WTC11 (cell line): ENCODE results near the gene FRA10AC1.

ENCODE experiments used
- CREM ChIP-seq: sonication (generic); formaldehyde crosslinking; IDR thresholded peaks from 2 replicates; pipeline ENCODE4 v1.8.1; 2022; ENCODE audit warnings: mild to moderate bottlenecking, missing genetic modification reagents, moderate library complexity
- CTCF ChIP-seq: fragments of 200-600 bp; IDR thresholded peaks from 2 replicates; pipeline ENCODE4 v1.8.0; 2022; ENCODE audit warnings: antibody characterized with exemption
- E2F1 ChIP-seq: sonication (generic); formaldehyde crosslinking; IDR thresholded peaks from 2 replicates; pipeline ENCODE4 v1.8.0; 2022; ENCODE audit warnings: mild to moderate bottlenecking, missing genetic modification reagents
- ELF4 ChIP-seq: sonication (generic); formaldehyde crosslinking; IDR thresholded peaks from 2 replicates; pipeline ENCODE4 v1.8.1; 2022; ENCODE audit warnings: low read depth, mild to moderate bottlenecking, moderate library complexity, missing genetic modification reagents
- FOXK1 ChIP-seq: sonication (generic); formaldehyde crosslinking; IDR thresholded peaks from 2 replicates; pipeline ENCODE4 v1.8.0; 2022; ENCODE audit warnings: mild to moderate bottlenecking, moderate library complexity, missing genetic modification reagents
- MAX ChIP-seq: sonication (generic); formaldehyde crosslinking; IDR thresholded peaks from 2 replicates; pipeline ENCODE4 v1.8.0; 2022; ENCODE audit warnings: mild to moderate bottlenecking, missing genetic modification reagents
- NFE2L1 ChIP-seq: sonication (generic); formaldehyde crosslinking; IDR thresholded peaks from 2 replicates; pipeline ENCODE4 v1.8.1; 2023; ENCODE audit warnings: missing genetic modification reagents
- NFYB ChIP-seq: sonication (generic); formaldehyde crosslinking; conservative IDR thresholded peaks from 2 replicates; pipeline ENCODE4 v1.8.0; 2022; ENCODE audit warnings: low read depth, missing genetic modification reagents
- PRDM15 ChIP-seq: sonication (generic); formaldehyde crosslinking; IDR thresholded peaks from 2 replicates; pipeline ENCODE4 v1.8.0; 2022; ENCODE audit warnings: missing genetic modification reagents
- PREB ChIP-seq: sonication (generic); formaldehyde crosslinking; IDR thresholded peaks from 2 replicates; pipeline ENCODE4 v1.8.1; 2022; ENCODE audit warnings: mild to moderate bottlenecking, missing genetic modification reagents, moderate library complexity, borderline replicate concordance
- TP53 ChIP-seq: sonication (generic); formaldehyde crosslinking; IDR thresholded peaks from 2 replicates; pipeline ENCODE4 v1.8.1; 2023; ENCODE audit warnings: mild to moderate bottlenecking, missing genetic modification reagents
- USF1 ChIP-seq: sonication (generic); formaldehyde crosslinking; IDR thresholded peaks from 2 replicates; pipeline ENCODE4 v1.8.0; 2022; ENCODE audit warnings: mild to moderate bottlenecking, missing genetic modification reagents

GRCh38 chr10:93704451-93704850 is 2.1 kb upstream of the FRA10AC1 start:
- TF ChIP-seq USF1 (CRISPR knock-in tag) (no peak), NFE2L1 (no peak), CTCF (no peak), NFYB (CRISPR knock-in tag) (no peak), FOXK1 (CRISPR knock-in tag) (no peak), ELF4 (CRISPR knock-in tag) (no peak), E2F1 (CRISPR knock-in tag) (no peak), MAX (CRISPR knock-in tag) (no peak), PRDM15 (CRISPR knock-in tag) (no peak), CREM (CRISPR knock-in tag) (no peak), TP53 (CRISPR knock-in tag) (no peak), PREB (CRISPR knock-in tag) (no peak)
